ENCODE data around the gene TRAF1.

Gene TRAF1

GRCh38 chr9:120854596-120855327 is 71.8 kb downstream of the TRAF1 start:
- in situ Hi-C loops (cut with HindIII; ENCODE audit: low sequenced_read_pairs), result no loop called here

GRCh38 chr9:120853198-120853597 is 73.4 kb downstream of the TRAF1 start:
- in situ Hi-C loops (cut with HindIII; ENCODE audit: low sequenced_read_pairs), result no loop called here
